WTC11 (cell line): ENCODE measurements around the gene RBFOX2. TPM values are rescaled to one million over a fixed set of nuclear protein-coding genes. Genes with fewer than 3 reads are reported as not detected.

Experiments
- ATAC-seq: fragments of 200-7000 bp; cut with Tn5 transposase; 2 replicates; pipeline ENCODE4 v1.10.0; 2021; ENCODE audit warnings: mild to moderate bottlenecking, moderate library complexity
- CTCF ChIA-PET: fragments of 300-600 bp; sonication (Branson Sonifier 250); formaldehyde crosslinking; loops from one replicate; lab custom pipeline; 2021; ENCODE audit warnings: antibody characterized with exemption; lab: Charles Lee
- POLR2A ChIA-PET: fragments of 350-600 bp; sonication (Branson Sonifier 250); formaldehyde crosslinking; loops from one replicate; lab custom pipeline; 2021; ENCODE audit warnings: antibody characterized with exemption; lab: Charles Lee
- DNase-seq: peaks from one replicate; pipeline ENCODE4 v3.0.0; 2021; ENCODE audit warnings: low spot score
- H3K27ac Mint-ChIP-seq: 2 replicates; pipeline ENCODE4 v1.8.0; 2021; ENCODE audit warnings: mixed read lengths
- H3K27me3 Mint-ChIP-seq: 2 replicates; pipeline ENCODE4 v1.8.0; 2021; ENCODE audit warnings: low read depth, mild to moderate bottlenecking, moderate library complexity, mixed read lengths
- H3K36me3 Mint-ChIP-seq: 2 replicates; pipeline ENCODE4 v1.8.0; 2021; ENCODE audit warnings: mixed read lengths
- H3K4me1 Mint-ChIP-seq: 2 replicates; pipeline ENCODE4 v1.8.0; 2022; ENCODE audit warnings: mixed read lengths
- H3K4me3 Mint-ChIP-seq: 2 replicates; pipeline ENCODE4 v1.8.0; 2021; ENCODE audit warnings: mild to moderate bottlenecking, moderate library complexity, mixed read lengths
- H3K9me3 Mint-ChIP-seq: 2 replicates; pipeline ENCODE4 v1.8.0; 2021; ENCODE audit warnings: mixed read lengths
- ATF1 ChIP-seq: sonication (generic); formaldehyde crosslinking; IDR thresholded peaks from 2 replicates; pipeline ENCODE4 v1.8.1; 2023; ENCODE audit warnings: mild to moderate bottlenecking, moderate library complexity, missing genetic modification reagents
- EMX1 ChIP-seq: fragments of 250-450 bp; sonication (Bioruptor Pico); IDR thresholded peaks from 2 replicates; pipeline ENCODE4 v1.8.0; 2021; ENCODE audit warnings: mild to moderate bottlenecking
- FOXJ3 ChIP-seq: sonication (generic); formaldehyde crosslinking; IDR thresholded peaks from 2 replicates; pipeline ENCODE4 v1.9.0; 2021; ENCODE audit warnings: missing genetic modification reagents, mild to moderate bottlenecking, borderline replicate concordance
- FOXK1 ChIP-seq: sonication (generic); formaldehyde crosslinking; IDR thresholded peaks from 2 replicates; pipeline ENCODE4 v1.8.0; 2022; ENCODE audit warnings: mild to moderate bottlenecking, moderate library complexity, missing genetic modification reagents
- GABPB1 ChIP-seq: sonication (generic); formaldehyde crosslinking; IDR thresholded peaks from 2 replicates; pipeline ENCODE4 v1.8.1; 2023; ENCODE audit warnings: mild to moderate bottlenecking, missing genetic modification reagents
- JUN ChIP-seq: sonication (generic); formaldehyde crosslinking; IDR thresholded peaks from 2 replicates; pipeline ENCODE4 v1.8.0; 2023; ENCODE audit warnings: mild to moderate bottlenecking, missing genetic modification reagents
- NR1H2 ChIP-seq: sonication (generic); formaldehyde crosslinking; IDR thresholded peaks from 2 replicates; pipeline ENCODE4 v1.9.0; 2021; ENCODE audit warnings: mild to moderate bottlenecking, moderate library complexity, missing genetic modification reagents
- PRRX2 ChIP-seq: fragments of 250-450 bp; sonication (Bioruptor Pico); IDR thresholded peaks from 2 replicates; pipeline ENCODE4 v1.8.0; 2021; ENCODE audit warnings: mild to moderate bottlenecking
- RORB ChIP-seq: fragments of 250-450 bp; sonication (Bioruptor Pico); IDR thresholded peaks from 2 replicates; pipeline ENCODE4 v1.9.0; 2021; ENCODE audit warnings: mild to moderate bottlenecking
- TEAD1 ChIP-seq: sonication (generic); formaldehyde crosslinking; IDR thresholded peaks from 2 replicates; pipeline ENCODE4 v1.8.0; 2022; ENCODE audit warnings: mild to moderate bottlenecking, missing genetic modification reagents
- TP53 ChIP-seq: sonication (generic); formaldehyde crosslinking; IDR thresholded peaks from 2 replicates; pipeline ENCODE4 v1.8.1; 2023; ENCODE audit warnings: mild to moderate bottlenecking, missing genetic modification reagents
- ZNF219 ChIP-seq: sonication (generic); formaldehyde crosslinking; IDR thresholded peaks from 2 replicates; pipeline ENCODE4 v1.8.0; 2023; ENCODE audit warnings: missing genetic modification reagents, mild to moderate bottlenecking, borderline replicate concordance
- total RNA-seq: library from RNA; stranded (reverse); gene quantifications from 3 replicates; pipeline ENCODE4 v1.2.3, GENCODE V29; 2021
- TF ChIP-seq, protein P1 (sequence below): sonication (generic); formaldehyde crosslinking; IDR thresholded peaks from 2 replicates; pipeline ENCODE4 v1.8.1; 2023; ENCODE audit warnings: mild to moderate bottlenecking, missing genetic modification reagents, borderline replicate concordance
- TF ChIP-seq, protein P2 (sequence below): sonication (generic); formaldehyde crosslinking; IDR thresholded peaks from 2 replicates; pipeline ENCODE4 v1.8.0; 2022; ENCODE audit warnings: mild to moderate bottlenecking, missing genetic modification reagents
- TF ChIP-seq, protein P3 (sequence below): sonication (generic); formaldehyde crosslinking; IDR thresholded peaks from 2 replicates; pipeline ENCODE4 v1.8.1; 2023; ENCODE audit warnings: mild to moderate bottlenecking, missing genetic modification reagents, moderate library complexity
- TF ChIP-seq, protein P4 (sequence below): sonication (generic); formaldehyde crosslinking; conservative IDR thresholded peaks from 2 replicates; pipeline ENCODE4 v1.8.1; 2023; ENCODE audit warnings: mild to moderate bottlenecking, low read depth, missing genetic modification reagents, moderate library complexity
- TF ChIP-seq, protein P5 (sequence below): sonication (generic); formaldehyde crosslinking; IDR thresholded peaks from 2 replicates; pipeline ENCODE4 v1.8.1; 2022; ENCODE audit warnings: mild to moderate bottlenecking, missing genetic modification reagents, moderate library complexity, borderline replicate concordance
- TF ChIP-seq, protein P6 (sequence below): fragments of 250-450 bp; sonication (Bioruptor Pico); conservative IDR thresholded peaks from 2 replicates; pipeline ENCODE4 v1.9.0; 2021; ENCODE audit warnings: mild to moderate bottlenecking
- TF ChIP-seq, protein P7 (sequence below): sonication (generic); formaldehyde crosslinking; IDR thresholded peaks from 2 replicates; pipeline ENCODE4 v1.8.0; 2023; ENCODE audit warnings: missing genetic modification reagents
- TF ChIP-seq, protein P8 (sequence below): sonication (generic); formaldehyde crosslinking; IDR thresholded peaks from 2 replicates; pipeline ENCODE4 v1.8.0; 2022; ENCODE audit warnings: mild to moderate bottlenecking, missing genetic modification reagents

Gene RBFOX2
- total RNA-seq, 1 experiment from 2014 or later = 107 TPM

DNA sequence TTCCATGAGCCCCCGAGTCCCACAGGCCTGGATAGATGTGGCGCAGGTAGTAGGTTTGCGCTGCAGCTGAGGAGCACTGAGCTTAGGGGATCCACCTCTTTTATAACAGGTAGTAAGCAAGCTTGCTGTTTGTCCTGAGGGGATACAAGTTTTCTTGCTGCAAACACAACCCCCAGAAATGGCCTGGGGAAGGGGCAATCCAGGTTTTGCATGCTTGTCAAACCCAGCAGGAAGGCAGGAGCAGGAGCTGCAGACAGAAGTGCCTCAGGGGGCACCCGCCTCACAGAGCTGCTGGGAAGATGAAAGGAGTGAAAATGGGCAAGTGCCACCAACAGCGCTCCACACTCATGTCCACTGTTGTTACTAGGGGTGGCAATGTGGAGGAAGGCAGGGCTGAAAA, 292.5 kb downstream of the RBFOX2 start (continued):
- no peak for TF ChIP-seq ATF1 (CRISPR knock-in tag)
- TF ChIP-seq, protein P1, sequence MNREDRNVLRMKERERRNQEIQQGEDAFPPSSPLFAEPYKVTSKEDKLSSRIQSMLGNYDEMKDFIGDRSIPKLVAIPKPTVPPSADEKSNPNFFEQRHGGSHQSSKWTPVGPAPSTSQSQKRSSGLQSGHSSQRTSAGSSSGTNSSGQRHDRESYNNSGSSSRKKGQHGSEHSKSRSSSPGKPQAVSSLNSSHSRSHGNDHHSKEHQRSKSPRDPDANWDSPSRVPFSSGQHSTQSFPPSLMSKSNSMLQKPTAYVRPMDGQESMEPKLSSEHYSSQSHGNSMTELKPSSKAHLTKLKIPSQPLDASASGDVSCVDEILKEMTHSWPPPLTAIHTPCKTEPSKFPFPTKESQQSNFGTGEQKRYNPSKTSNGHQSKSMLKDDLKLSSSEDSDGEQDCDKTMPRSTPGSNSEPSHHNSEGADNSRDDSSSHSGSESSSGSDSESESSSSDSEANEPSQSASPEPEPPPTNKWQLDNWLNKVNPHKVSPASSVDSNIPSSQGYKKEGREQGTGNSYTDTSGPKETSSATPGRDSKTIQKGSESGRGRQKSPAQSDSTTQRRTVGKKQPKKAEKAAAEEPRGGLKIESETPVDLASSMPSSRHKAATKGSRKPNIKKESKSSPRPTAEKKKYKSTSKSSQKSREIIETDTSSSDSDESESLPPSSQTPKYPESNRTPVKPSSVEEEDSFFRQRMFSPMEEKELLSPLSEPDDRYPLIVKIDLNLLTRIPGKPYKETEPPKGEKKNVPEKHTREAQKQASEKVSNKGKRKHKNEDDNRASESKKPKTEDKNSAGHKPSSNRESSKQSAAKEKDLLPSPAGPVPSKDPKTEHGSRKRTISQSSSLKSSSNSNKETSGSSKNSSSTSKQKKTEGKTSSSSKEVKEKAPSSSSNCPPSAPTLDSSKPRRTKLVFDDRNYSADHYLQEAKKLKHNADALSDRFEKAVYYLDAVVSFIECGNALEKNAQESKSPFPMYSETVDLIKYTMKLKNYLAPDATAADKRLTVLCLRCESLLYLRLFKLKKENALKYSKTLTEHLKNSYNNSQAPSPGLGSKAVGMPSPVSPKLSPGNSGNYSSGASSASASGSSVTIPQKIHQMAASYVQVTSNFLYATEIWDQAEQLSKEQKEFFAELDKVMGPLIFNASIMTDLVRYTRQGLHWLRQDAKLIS (CRISPR knock-in tag) = no peak
- TF ChIP-seq JUN (CRISPR knock-in tag) = no peak
- TF ChIP-seq, protein P2, sequence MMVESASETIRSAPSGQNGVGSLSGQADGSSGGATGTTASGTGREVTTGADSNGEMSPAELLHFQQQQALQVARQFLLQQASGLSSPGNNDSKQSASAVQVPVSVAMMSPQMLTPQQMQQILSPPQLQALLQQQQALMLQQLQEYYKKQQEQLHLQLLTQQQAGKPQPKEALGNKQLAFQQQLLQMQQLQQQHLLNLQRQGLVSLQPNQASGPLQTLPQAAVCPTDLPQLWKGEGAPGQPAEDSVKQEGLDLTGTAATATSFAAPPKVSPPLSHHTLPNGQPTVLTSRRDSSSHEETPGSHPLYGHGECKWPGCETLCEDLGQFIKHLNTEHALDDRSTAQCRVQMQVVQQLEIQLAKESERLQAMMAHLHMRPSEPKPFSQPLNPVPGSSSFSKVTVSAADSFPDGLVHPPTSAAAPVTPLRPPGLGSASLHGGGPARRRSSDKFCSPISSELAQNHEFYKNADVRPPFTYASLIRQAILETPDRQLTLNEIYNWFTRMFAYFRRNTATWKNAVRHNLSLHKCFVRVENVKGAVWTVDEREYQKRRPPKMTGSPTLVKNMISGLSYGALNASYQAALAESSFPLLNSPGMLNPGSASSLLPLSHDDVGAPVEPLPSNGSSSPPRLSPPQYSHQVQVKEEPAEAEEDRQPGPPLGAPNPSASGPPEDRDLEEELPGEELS (CRISPR knock-in tag) = no peak
- TF ChIP-seq FOXK1 (CRISPR knock-in tag) = no peak

DNA sequence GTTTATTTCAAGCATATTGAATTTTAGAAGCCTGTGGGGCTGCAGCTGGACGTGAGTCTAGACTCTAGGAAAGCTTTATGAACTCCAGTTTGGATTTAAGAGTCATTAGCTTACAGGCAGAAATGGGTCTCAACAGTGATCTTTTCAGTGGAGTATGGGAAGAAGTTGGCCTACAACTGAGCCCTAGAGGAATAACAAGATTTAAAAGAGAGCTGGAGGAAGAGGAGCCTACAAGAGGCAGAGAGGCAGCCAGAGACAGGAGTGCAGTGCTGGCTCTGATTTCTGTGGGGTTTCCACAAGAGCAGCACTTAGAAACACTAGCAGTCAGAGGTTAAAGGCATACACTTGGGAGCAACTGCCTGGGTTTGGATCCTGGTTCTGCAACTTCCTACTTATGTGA, 293.1 kb downstream of the RBFOX2 start:
- ChIA-PET POLR2A (no interaction called here), CTCF (interaction anchor here (0.7 to 1.6 kb wide), 2 partner anchors 104 to 330 kb away, joined by 3 read pairs; no protein-coding TSS in a partner anchor)
- Mint-ChIP-seq H3K9me3 (peaks cover 17% of the 10 kb centered on the region), H3K4me3 (no peak overlapping the region), H3K27me3 (no peaks in the 10 kb centered on the region), H3K4me1 (peaks cover 8% of the 10 kb centered on the region), H3K36me3 (peaks cover 27% of the 10 kb centered on the region), H3K27ac (no peak overlapping the region)
- DNase-seq (no peak), ATAC-seq (no peak)
- TF ChIP-seq RORB (no peak), TEAD1 (no peak), FOXJ3 (no peak), NR1H2 (CRISPR knock-in tag) (no peak), TP53 (CRISPR knock-in tag) (no peak), GABPB1 (no peak), EMX1 (CRISPR knock-in tag) (no peak), PRRX2 (no peak), ZNF219 (CRISPR knock-in tag) (no peak)
- TF ChIP-seq, protein P3, sequence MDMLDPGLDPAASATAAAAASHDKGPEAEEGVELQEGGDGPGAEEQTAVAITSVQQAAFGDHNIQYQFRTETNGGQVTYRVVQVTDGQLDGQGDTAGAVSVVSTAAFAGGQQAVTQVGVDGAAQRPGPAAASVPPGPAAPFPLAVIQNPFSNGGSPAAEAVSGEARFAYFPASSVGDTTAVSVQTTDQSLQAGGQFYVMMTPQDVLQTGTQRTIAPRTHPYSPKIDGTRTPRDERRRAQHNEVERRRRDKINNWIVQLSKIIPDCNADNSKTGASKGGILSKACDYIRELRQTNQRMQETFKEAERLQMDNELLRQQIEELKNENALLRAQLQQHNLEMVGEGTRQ (CRISPR knock-in tag) = no peak
- TF ChIP-seq, protein P4, sequence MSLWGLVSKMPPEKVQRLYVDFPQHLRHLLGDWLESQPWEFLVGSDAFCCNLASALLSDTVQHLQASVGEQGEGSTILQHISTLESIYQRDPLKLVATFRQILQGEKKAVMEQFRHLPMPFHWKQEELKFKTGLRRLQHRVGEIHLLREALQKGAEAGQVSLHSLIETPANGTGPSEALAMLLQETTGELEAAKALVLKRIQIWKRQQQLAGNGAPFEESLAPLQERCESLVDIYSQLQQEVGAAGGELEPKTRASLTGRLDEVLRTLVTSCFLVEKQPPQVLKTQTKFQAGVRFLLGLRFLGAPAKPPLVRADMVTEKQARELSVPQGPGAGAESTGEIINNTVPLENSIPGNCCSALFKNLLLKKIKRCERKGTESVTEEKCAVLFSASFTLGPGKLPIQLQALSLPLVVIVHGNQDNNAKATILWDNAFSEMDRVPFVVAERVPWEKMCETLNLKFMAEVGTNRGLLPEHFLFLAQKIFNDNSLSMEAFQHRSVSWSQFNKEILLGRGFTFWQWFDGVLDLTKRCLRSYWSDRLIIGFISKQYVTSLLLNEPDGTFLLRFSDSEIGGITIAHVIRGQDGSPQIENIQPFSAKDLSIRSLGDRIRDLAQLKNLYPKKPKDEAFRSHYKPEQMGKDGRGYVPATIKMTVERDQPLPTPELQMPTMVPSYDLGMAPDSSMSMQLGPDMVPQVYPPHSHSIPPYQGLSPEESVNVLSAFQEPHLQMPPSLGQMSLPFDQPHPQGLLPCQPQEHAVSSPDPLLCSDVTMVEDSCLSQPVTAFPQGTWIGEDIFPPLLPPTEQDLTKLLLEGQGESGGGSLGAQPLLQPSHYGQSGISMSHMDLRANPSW (CRISPR knock-in tag) = no peak
- TF ChIP-seq, protein P5, sequence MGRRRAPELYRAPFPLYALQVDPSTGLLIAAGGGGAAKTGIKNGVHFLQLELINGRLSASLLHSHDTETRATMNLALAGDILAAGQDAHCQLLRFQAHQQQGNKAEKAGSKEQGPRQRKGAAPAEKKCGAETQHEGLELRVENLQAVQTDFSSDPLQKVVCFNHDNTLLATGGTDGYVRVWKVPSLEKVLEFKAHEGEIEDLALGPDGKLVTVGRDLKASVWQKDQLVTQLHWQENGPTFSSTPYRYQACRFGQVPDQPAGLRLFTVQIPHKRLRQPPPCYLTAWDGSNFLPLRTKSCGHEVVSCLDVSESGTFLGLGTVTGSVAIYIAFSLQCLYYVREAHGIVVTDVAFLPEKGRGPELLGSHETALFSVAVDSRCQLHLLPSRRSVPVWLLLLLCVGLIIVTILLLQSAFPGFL (CRISPR knock-in tag) = no peak
- TF ChIP-seq, protein P6, sequence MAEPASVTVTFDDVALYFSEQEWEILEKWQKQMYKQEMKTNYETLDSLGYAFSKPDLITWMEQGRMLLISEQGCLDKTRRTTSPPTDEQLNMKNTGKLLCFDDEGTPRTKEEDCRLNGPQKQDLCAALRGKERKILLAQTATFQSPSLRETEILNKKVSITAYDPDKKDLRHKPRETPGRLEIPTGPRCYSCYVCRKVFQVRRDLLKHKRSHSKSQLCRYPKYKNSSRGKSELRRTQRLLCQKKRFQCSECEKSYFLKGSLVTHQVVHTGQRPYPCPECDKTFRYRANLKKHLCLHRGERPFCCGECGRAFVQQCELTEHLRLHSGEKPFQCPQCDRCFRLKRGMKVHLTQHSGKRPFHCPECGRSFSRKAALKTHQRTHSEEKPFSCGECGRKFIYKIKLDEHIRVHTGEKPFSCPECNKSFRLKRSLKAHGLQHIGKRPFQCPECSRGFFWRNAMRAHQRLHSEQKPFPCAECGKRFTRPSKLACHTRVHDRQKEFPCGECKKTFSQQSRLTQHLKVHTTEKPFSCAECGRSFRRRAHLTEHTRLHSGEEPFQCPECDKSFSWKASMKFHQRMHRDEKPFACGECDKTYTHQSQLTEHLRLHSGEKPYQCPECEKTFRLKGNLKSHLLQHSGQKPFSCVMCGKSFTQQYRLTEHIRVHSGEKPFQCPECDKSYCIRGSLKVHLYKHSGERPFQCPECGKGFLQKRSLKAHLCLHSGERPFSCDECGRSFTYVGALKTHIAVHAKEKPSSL (CRISPR knock-in tag) = no peak
- TF ChIP-seq, protein P7, sequence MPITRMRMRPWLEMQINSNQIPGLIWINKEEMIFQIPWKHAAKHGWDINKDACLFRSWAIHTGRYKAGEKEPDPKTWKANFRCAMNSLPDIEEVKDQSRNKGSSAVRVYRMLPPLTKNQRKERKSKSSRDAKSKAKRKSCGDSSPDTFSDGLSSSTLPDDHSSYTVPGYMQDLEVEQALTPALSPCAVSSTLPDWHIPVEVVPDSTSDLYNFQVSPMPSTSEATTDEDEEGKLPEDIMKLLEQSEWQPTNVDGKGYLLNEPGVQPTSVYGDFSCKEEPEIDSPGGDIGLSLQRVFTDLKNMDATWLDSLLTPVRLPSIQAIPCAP (CRISPR knock-in tag) = no peak
- TF ChIP-seq, protein P8, sequence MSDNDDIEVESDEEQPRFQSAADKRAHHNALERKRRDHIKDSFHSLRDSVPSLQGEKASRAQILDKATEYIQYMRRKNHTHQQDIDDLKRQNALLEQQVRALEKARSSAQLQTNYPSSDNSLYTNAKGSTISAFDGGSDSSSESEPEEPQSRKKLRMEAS = no peak
